ENCODE data around the gene USP6. TPM values are rescaled to one million over a fixed set of nuclear protein-coding genes. Genes with fewer than 3 reads are reported as not detected.

Gene USP6
- total and polyA plus RNA-seq, 2 donors = 0.14 to 0.30 TPM

DNA sequence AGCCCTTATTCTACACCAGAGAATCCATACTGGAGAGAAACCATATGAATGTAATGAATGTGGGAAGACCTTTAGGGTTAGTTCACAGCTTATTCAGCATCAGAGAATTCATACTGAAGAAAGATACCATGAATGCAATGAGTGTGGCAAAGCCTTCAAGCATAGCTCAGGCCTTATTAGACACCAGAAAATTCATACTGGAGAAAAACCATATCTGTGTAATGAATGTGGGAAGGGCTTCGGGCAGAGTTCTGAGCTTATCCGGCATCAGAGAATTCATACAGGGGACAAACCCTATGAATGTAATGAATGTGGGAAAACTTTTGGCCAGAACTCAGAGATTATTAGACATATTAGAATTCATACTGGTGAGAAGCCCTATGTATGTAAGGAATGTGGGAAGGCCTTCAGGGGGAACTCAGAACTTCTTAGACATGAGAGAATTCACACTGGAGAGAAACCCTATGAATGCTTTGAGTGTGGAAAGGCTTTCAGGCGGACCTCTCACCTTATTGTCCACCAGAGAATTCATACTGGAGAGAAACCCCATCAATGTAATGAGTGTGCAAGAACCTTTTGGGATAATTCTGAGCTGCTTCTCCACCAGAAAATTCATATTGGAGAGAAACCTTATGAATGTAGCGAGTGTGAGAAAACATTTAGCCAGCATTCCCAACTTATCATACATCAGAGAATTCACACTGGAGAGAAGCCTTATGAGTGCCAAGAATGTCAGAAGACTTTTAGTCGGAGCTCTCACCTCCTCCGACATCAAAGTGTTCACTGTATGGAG, 23.4 kb upstream of the USP6 start:
- H3K36me3 ChIP-seq (ENCODE audit: control insufficient read depth in 2 of 2, insufficient read depth in 2 of 2, low read length in 1 of 2) = peaks cover 37 to 40% of the 10 kb centered on the region in 2 donors
- H3K4me1 ChIP-seq (ENCODE audit: control insufficient read depth in 2 of 2, insufficient read depth in 2 of 2, low read length in 2 of 2) = no peaks in the 10 kb centered on the region
- no peak for DNase-seq (ENCODE audit: low read depth in 6 of 9, low spot score in 9 of 9)
- WGBS = 99% methylated on average over 6 of the region's 6 CpGs
- no peak overlapping the region for H3K4me3 ChIP-seq (ENCODE audit: low read length in 2 of 2)
- peaks cover 6 to 18% of the 10 kb centered on the region in 2 donors for H3K27me3 ChIP-seq (ENCODE audit: control insufficient read depth in 2 of 2, insufficient read depth in 1 of 2, low read length in 1 of 2)
- peaks cover 46 to 66% of the 10 kb centered on the region in 2 donors for H3K9me3 ChIP-seq (ENCODE audit: control insufficient read depth in 2 of 2, insufficient read depth in 1 of 2, low read length in 1 of 2)
- no peak overlapping the region for H3K27ac ChIP-seq (ENCODE audit: low read depth in 1 of 2, low read length in 1 of 2)

DNA sequence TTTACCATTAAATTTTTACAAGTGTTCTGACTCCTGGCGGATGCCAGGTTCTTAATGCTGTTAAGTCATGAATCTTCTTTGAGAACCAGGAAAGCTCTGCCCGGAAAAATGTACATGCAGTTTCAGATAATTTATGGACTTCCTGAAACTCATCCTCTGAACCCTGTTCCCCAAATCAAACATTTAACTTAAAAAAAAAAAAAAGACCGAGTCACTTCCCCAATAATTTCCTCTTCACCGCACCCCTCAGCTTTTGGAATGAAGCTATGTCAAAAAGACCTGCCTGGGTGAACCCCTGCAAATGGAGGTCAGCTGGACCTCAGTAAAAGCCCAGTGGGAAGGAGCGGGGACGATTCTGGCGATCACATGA, 19.1 kb upstream of the USP6 start:
- Histone ChIP-seq H3K4me3 (ENCODE audit: low read length in 2 of 2) (no peak overlapping the region), H3K27me3 (ENCODE audit: control insufficient read depth in 2 of 2, insufficient read depth in 1 of 2, low read length in 1 of 2) (peaks cover 8 to 35% of the 10 kb centered on the region in 2 donors), H3K9me3 (ENCODE audit: control insufficient read depth in 2 of 2, insufficient read depth in 1 of 2, low read length in 1 of 2) (peaks cover 26 to 39% of the 10 kb centered on the region in 2 donors), H3K36me3 (ENCODE audit: control insufficient read depth in 2 of 2, insufficient read depth in 2 of 2, low read length in 1 of 2) (peaks cover 2 to 8% of the 10 kb centered on the region in 2 donors), H3K27ac (ENCODE audit: low read depth in 1 of 2, low read length in 1 of 2) (no peak overlapping the region), H3K4me1 (ENCODE audit: control insufficient read depth in 2 of 2, insufficient read depth in 2 of 2, low read length in 2 of 2) (no peaks in the 10 kb centered on the region)
- WGBS = 5% methylated on average over 7 of the region's 7 CpGs
- DNase-seq (ENCODE audit: low read depth in 6 of 9, low spot score in 9 of 9) = no peak

DNA sequence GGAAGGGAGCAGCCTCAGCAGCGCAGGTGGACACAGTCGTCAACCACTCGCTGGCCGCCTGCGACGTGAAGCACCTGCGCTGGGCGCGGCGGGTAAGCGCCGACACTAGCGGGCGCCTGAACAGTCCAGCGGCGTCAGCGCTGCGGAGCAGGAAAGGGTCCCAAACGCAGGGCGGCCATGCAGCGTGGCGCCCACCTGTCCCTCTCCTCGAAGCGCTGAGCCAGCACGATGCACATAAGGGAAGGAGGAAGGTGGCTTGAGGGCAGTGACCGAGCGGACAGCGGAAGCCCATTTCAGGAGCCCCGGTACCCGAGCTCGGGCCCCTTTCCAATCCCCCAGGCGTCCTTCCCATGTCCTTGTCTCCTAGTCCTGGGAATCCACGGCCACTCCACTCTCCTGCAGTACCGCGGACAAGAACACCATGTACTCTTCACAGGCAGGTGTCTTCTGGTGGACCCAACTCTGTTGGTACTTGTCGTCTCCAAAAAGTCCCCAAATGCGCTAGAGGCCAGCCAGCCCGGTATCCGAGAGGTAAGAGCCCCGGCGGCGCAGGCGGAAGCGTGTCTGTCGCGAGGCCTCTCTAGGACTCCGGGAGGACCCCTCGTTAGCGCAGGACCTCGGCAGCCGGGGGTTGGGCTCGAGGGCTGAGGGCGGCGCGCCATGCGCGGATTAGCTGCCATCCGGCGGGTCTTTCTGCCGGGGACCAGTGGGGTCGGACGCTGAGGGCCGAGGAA, 18.6 kb upstream of the USP6 start:
- Histone ChIP-seq H3K9me3 (ENCODE audit: control insufficient read depth in 2 of 2, insufficient read depth in 1 of 2, low read length in 1 of 2) (peaks cover 23 to 39% of the 10 kb centered on the region in 2 donors), H3K27ac (ENCODE audit: low read depth in 1 of 2, low read length in 1 of 2) (no peak overlapping the region), H3K4me3 (ENCODE audit: low read length in 2 of 2) (peak overlapping the region; percentile 32 to 38), H3K36me3 (ENCODE audit: control insufficient read depth in 2 of 2, insufficient read depth in 2 of 2, low read length in 1 of 2) (peaks cover 0 to 2% of the 10 kb centered on the region in 2 donors), H3K4me1 (ENCODE audit: control insufficient read depth in 2 of 2, insufficient read depth in 2 of 2, low read length in 2 of 2) (no peaks in the 10 kb centered on the region), H3K27me3 (ENCODE audit: control insufficient read depth in 2 of 2, insufficient read depth in 1 of 2, low read length in 1 of 2) (peaks cover 8 to 35% of the 10 kb centered on the region in 2 donors)
- peak in 3 of 9 donors; percentile 31 to 41 (median 38) for DNase-seq (ENCODE audit: low read depth in 6 of 9, low spot score in 9 of 9)
- 5% methylated on average over 63 of the region's 63 CpGs for WGBS

DNA sequence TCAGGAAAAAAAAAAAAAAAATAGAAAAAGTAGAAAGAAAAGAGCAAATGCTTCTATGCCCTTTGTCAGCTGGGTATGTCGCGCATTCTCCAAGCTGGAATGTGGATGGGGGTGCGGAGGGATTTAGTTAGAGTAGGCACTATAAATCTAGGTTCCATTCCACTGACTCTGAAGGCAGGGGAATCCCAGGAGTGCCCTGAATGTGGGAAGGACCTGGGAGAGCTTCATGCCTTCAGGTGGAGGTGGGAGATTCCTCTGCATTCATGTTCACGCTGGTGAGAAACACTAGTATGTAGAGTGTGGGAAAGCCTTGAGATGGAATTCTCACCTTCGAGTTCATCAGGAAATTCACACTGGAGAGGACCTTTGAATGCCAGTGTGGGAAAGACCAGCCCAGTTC, 16.6 kb upstream of the USP6 start:
- Histone ChIP-seq H3K4me3 (ENCODE audit: low read length in 2 of 2) (no peak overlapping the region), H3K27ac (ENCODE audit: low read depth in 1 of 2, low read length in 1 of 2) (no peak overlapping the region), H3K9me3 (ENCODE audit: control insufficient read depth in 2 of 2, insufficient read depth in 1 of 2, low read length in 1 of 2) (peaks cover 11 to 34% of the 10 kb centered on the region in 2 donors), H3K4me1 (ENCODE audit: control insufficient read depth in 2 of 2, insufficient read depth in 2 of 2, low read length in 2 of 2) (no peaks in the 10 kb centered on the region), H3K27me3 (ENCODE audit: control insufficient read depth in 2 of 2, insufficient read depth in 1 of 2, low read length in 1 of 2) (peaks cover 8 to 35% of the 10 kb centered on the region in 2 donors), H3K36me3 (ENCODE audit: control insufficient read depth in 2 of 2, insufficient read depth in 2 of 2, low read length in 1 of 2) (no peaks in the 10 kb centered on the region)
- DNase-seq (ENCODE audit: low read depth in 6 of 9, low spot score in 9 of 9) = no peak
- WGBS = 93% methylated on average over 5 of the region's 5 CpGs

DNA sequence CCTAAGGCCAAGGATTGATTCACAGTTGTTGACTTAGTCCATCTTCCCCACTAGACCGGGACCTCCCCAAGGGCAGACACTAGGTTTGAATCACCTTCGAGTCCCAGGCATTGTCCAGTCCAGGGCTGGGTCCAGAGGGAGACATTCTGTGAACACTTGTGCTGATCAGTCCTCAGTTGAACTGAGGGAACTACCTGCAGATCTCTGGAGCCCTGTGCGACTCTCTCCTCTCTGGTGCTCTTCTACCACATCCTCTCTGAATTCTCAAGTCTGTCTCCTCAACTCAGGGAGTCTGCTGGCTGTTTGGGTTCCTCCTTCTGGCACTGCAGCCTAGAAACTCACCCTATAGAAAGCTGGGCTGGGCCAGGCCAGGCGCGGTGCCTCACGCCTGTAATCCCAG, 15.0 kb upstream of the USP6 start:
- peaks cover 10 to 28% of the 10 kb centered on the region in 2 donors for H3K9me3 ChIP-seq (ENCODE audit: control insufficient read depth in 2 of 2, insufficient read depth in 1 of 2, low read length in 1 of 2)
- no peak for DNase-seq (ENCODE audit: low read depth in 6 of 9, low spot score in 9 of 9)

DNA sequence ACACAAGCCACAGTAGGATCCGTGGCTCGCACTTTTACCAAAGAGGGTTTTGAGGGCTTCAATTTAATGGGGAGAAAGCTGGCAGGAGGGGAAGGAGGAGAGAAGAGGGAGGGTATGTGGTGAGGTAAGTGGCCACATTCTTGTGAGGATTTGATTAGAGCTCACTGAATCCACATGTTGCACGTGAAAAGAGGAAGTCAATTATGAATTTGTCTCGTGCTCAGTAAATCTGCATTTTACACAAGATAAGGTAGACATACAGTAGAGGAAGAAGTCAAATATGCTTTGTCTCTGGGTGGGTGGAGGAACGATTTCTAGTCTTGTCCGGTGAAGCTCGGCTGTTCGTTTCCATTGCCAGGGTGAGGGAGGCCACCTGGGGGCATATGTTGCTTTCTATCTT, 5.0 kb upstream of the USP6 start:
- WGBS = 23% methylated on average over 8 of the region's 8 CpGs
- H3K4me3 ChIP-seq (ENCODE audit: low read length in 2 of 2) = peak overlapping the region; percentile 70 to 79
- peak in 1 of 9 donors; percentile 8 for DNase-seq (ENCODE audit: low read depth in 6 of 9, low spot score in 9 of 9)
- peaks cover 5 to 17% of the 10 kb centered on the region in 2 donors for H3K4me1 ChIP-seq (ENCODE audit: control insufficient read depth in 2 of 2, insufficient read depth in 2 of 2, low read length in 2 of 2)
- H3K27me3 ChIP-seq (ENCODE audit: control insufficient read depth in 2 of 2, insufficient read depth in 1 of 2, low read length in 1 of 2) = peaks cover 7 to 17% of the 10 kb centered on the region in 2 donors
- no peak overlapping the region for H3K27ac ChIP-seq (ENCODE audit: low read depth in 1 of 2, low read length in 1 of 2)
- H3K36me3 ChIP-seq (ENCODE audit: control insufficient read depth in 2 of 2, insufficient read depth in 2 of 2, low read length in 1 of 2) = peaks cover 12 to 18% of the 10 kb centered on the region in 2 donors
- H3K9me3 ChIP-seq (ENCODE audit: control insufficient read depth in 2 of 2, insufficient read depth in 1 of 2, low read length in 1 of 2) = peaks cover 3 to 14% of the 10 kb centered on the region in 2 donors

More for the DNA sequence above, 15.0 kb upstream of the USP6 start:
- Histone ChIP-seq H3K27me3 (ENCODE audit: control insufficient read depth in 2 of 2, insufficient read depth in 1 of 2, low read length in 1 of 2) (peaks cover 8 to 31% of the 10 kb centered on the region in 2 donors), H3K4me1 (ENCODE audit: control insufficient read depth in 2 of 2, insufficient read depth in 2 of 2, low read length in 2 of 2) (no peaks in the 10 kb centered on the region), H3K36me3 (ENCODE audit: control insufficient read depth in 2 of 2, insufficient read depth in 2 of 2, low read length in 1 of 2) (peaks cover 2 to 5% of the 10 kb centered on the region in 2 donors), H3K27ac (ENCODE audit: low read depth in 1 of 2, low read length in 1 of 2) (no peak overlapping the region), H3K4me3 (ENCODE audit: low read length in 2 of 2) (no peak overlapping the region)
- 94% methylated on average over 6 of the region's 6 CpGs for WGBS

DNA sequence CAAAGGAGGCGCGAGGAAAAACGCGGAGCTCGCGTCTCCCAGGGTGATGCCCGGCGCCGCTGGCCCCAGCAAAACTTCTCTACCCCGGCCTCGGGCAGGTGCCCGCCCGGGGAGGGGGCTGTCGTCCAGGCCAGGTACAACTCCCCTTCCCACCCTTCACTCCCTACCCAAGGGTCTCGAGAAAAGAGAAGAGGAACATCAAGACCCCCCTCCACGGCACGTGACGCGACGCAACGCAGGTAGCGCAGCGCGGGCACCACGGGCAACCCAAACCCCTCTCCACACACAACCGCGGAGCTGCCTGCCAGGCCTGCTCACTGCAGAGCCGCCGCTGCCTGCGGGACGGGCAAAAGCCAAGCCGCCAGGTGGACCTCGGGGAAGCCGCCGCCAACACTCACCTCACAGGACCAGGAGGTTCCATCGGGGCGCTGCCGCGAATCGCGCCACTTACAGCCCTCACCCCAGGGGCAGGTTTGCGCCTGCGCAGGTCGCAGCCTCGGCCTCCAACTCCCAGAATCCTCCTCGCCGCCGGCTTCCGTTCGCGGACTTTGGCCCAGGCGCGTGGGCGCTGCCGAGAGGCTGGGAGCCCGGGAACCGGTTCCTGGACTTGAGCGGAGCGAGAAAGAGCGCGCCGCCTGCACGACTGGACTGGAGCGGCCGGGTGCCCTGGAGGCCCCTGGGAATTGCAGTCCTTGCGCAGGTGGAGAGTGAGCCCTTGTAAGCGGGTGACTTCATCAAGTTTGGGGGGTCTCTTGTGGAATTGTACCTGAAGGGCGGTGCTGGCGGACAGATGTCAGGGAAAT, 4.2 kb upstream of the USP6 start, which contains the start of gene ZNF232:
Gene ZNF232, minus strand, starts transcription at position 477 of the 803 bp plus-strand sequence. Its CDS starts 56 bp downstream, at position 421.
- DNase-seq (ENCODE audit: low read depth in 6 of 9, low spot score in 9 of 9) = peak; percentile 74 to 93 (median 85)
- Histone ChIP-seq H3K9me3 (ENCODE audit: control insufficient read depth in 2 of 2, insufficient read depth in 1 of 2, low read length in 1 of 2) (peaks cover 6 to 16% of the 10 kb centered on the region in 2 donors), H3K36me3 (ENCODE audit: control insufficient read depth in 2 of 2, insufficient read depth in 2 of 2, low read length in 1 of 2) (peaks cover 7 to 13% of the 10 kb centered on the region in 2 donors), H3K27ac (ENCODE audit: low read depth in 1 of 2, low read length in 1 of 2) (peak within 1 kb of the TSS in 1 of 2 donors; percentile 57), H3K27me3 (ENCODE audit: control insufficient read depth in 2 of 2, insufficient read depth in 1 of 2, low read length in 1 of 2) (peaks cover 13 to 25% of the 10 kb centered on the region in 2 donors), H3K4me1 (ENCODE audit: control insufficient read depth in 2 of 2, insufficient read depth in 2 of 2, low read length in 2 of 2) (peaks cover 5 to 17% of the 10 kb centered on the region in 2 donors), H3K4me3 (ENCODE audit: low read length in 2 of 2) (peak within 1 kb of the TSS; percentile 70 to 79)
- under 1% methylated on average over 69 of the region's 69 CpGs for WGBS

DNA sequence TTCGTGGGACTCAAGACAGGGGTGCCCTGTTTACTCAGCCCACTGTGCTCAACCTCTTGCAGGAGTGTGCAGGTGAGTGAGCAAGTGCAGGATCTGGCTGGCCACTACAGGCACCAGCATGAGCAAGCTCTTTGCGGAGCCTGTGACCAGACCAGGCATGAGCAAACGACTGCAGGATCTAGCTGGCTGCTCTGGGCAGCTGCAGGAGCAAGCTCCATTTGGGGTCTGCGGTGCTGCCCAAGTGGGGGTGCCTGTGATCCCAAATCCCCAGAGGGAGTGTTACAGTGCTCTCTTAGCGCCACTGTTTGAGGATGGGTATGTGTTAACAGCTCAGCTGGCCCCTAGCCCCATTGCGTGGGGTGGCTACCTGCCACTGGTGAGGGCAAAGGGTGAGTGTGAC, 2.4 kb downstream of the USP6 start:
- no peaks in the 10 kb centered on the region for H3K36me3 ChIP-seq (ENCODE audit: control insufficient read depth in 2 of 2, insufficient read depth in 2 of 2, low read length in 1 of 2)
- H3K27ac ChIP-seq (ENCODE audit: low read depth in 1 of 2, low read length in 1 of 2) = no peak overlapping the region
- 95% methylated on average over 6 of the region's 6 CpGs for WGBS
- H3K9me3 ChIP-seq (ENCODE audit: control insufficient read depth in 2 of 2, insufficient read depth in 1 of 2, low read length in 1 of 2) = peaks cover 8 to 22% of the 10 kb centered on the region in 2 donors
- no peak overlapping the region for H3K4me3 ChIP-seq (ENCODE audit: low read length in 2 of 2)
- H3K27me3 ChIP-seq (ENCODE audit: control insufficient read depth in 2 of 2, insufficient read depth in 1 of 2, low read length in 1 of 2) = peaks cover 29 to 85% of the 10 kb centered on the region in 2 donors
- H3K4me1 ChIP-seq (ENCODE audit: control insufficient read depth in 2 of 2, insufficient read depth in 2 of 2, low read length in 2 of 2) = peaks cover 2 to 3% of the 10 kb centered on the region in 2 donors
- no peak for DNase-seq (ENCODE audit: low read depth in 6 of 9, low spot score in 9 of 9)
